ENCODE data around the gene CRYBG1. TPM values are rescaled to one million over a fixed set of nuclear protein-coding genes. Genes with fewer than 3 reads are reported as not detected.

The CRYBG1 gene
- total RNA-seq, 1 experiment from 2014 or later = 10.7 TPM

DNA sequence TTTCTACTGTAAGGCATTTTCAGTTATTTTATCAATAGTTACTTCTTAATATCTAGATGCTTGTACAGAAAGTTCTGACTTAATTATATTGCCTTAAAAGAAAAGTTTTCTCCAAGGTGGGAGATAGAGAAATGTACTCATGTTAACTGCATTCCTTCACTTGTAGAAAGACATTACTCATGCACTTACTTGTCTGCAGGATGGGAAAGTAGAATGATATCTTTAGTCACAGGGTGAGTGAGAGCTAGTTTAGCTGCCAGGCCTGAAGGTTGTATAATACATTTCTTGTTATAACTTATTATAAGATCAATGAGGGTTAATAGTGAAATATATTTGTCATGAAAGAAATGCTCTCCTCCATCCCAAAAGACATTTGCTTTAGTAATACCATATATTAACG lies 92.1 kb downstream of the CRYBG1 start:
- Histone ChIP-seq H3K4me1 (ENCODE audit: control insufficient read depth in 1 of 2, insufficient read depth in 2 of 2, low read length in 2 of 2) (no peaks in the 10 kb centered on the region), H3K9ac (ENCODE audit: low read length) (no peak overlapping the region), H4K20me1 (ENCODE audit: insufficient read depth) (no peaks in the 10 kb centered on the region), H3K27me3 (ENCODE audit: insufficient read depth, low read length) (no peaks in the 10 kb centered on the region), H3K4me3 (replicated peaks in 1 of 2; ENCODE audit: low read depth in 1 of 2, low read length in 2 of 2) (no peak overlapping the region), H3K79me2 (ENCODE audit: insufficient read depth, low read length) (no peaks in the 10 kb centered on the region), H3K27ac (ENCODE audit: low read depth, low read length) (no peak overlapping the region), H2AFZ (ENCODE audit: low read depth, low read length, poor library complexity, severe bottlenecking) (no peak overlapping the region), H3K9me2 (ENCODE audit: insufficient read depth) (no peaks in the 10 kb centered on the region), H3K9me3 (ENCODE audit: control insufficient read depth in 1 of 2, insufficient read depth in 1 of 2, low read depth in 1 of 2, low read length in 2 of 2) (no peaks in the 10 kb centered on the region), H3K4me2 (ENCODE audit: low read length) (no peak overlapping the region), H3K36me3 (ENCODE audit: control insufficient read depth in 1 of 2, insufficient read depth in 2 of 2, low read length in 2 of 2) (no peaks in the 10 kb centered on the region)
- ATAC-seq = no peak
- no peak for DNase-seq (ENCODE audit: low read depth, low spot score)
- intact Hi-C loops (cut with micrococcal nuclease) = no loop called here
- BruUV-seq (replicated peaks) = no TSS peak
- CTCF ChIA-PET = interaction anchor here (1.5 to 2.2 kb wide), 2 partner anchors 114 to 116 kb away, joined by 3 to 6 read pairs; no protein-coding TSS in a partner anchor
- POLR2A ChIA-PET = no interaction called here
- RAD21 ChIA-PET (ENCODE audit: low non-redundant PET in 1 of 2, low total read pairs in 2 of 2, uncharacterized antibody in 2 of 2, unreplicated experiment in 2 of 2) = no interaction called here
- TF ChIP-seq, protein P1, sequence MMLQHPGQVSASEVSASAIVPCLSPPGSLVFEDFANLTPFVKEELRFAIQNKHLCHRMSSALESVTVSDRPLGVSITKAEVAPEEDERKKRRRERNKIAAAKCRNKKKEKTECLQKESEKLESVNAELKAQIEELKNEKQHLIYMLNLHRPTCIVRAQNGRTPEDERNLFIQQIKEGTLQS (IDR thresholded peaks at IDR 0.05) = no peak
- TF ChIP-seq ZNF274 (IDR thresholded peaks at IDR 0.05; ENCODE audit: low read depth, low read length) = no peak

- Histone ChIP-seq H3K4me1 (ENCODE audit: control insufficient read depth in 1 of 2, insufficient read depth in 2 of 2, low read length in 2 of 2) (no peaks in the 10 kb centered on the region), H3K36me3 (ENCODE audit: control insufficient read depth in 1 of 2, insufficient read depth in 2 of 2, low read length in 2 of 2) (no peaks in the 10 kb centered on the region), H2AFZ (ENCODE audit: low read depth, low read length, poor library complexity, severe bottlenecking) (no peak overlapping the region), H3K4me2 (ENCODE audit: low read length) (no peak overlapping the region), H3K9me3 (ENCODE audit: control insufficient read depth in 1 of 2, insufficient read depth in 1 of 2, low read depth in 1 of 2, low read length in 2 of 2) (no peaks in the 10 kb centered on the region), H3K4me3 (replicated peaks in 1 of 2; ENCODE audit: low read depth in 1 of 2, low read length in 2 of 2) (no peak overlapping the region), H4K20me1 (ENCODE audit: insufficient read depth) (no peaks in the 10 kb centered on the region), H3K79me2 (ENCODE audit: insufficient read depth, low read length) (no peaks in the 10 kb centered on the region), H3K27me3 (ENCODE audit: insufficient read depth, low read length) (no peaks in the 10 kb centered on the region), H3K27ac (ENCODE audit: low read depth, low read length) (no peak overlapping the region), H3K9ac (ENCODE audit: low read length) (no peak overlapping the region), H3K9me2 (ENCODE audit: insufficient read depth) (no peaks in the 10 kb centered on the region)
- no peak for DNase-seq (ENCODE audit: low read depth, low spot score)
- ATAC-seq = no peak
- POLR2A ChIA-PET = no interaction called here
- TF ChIP-seq, protein P2, sequence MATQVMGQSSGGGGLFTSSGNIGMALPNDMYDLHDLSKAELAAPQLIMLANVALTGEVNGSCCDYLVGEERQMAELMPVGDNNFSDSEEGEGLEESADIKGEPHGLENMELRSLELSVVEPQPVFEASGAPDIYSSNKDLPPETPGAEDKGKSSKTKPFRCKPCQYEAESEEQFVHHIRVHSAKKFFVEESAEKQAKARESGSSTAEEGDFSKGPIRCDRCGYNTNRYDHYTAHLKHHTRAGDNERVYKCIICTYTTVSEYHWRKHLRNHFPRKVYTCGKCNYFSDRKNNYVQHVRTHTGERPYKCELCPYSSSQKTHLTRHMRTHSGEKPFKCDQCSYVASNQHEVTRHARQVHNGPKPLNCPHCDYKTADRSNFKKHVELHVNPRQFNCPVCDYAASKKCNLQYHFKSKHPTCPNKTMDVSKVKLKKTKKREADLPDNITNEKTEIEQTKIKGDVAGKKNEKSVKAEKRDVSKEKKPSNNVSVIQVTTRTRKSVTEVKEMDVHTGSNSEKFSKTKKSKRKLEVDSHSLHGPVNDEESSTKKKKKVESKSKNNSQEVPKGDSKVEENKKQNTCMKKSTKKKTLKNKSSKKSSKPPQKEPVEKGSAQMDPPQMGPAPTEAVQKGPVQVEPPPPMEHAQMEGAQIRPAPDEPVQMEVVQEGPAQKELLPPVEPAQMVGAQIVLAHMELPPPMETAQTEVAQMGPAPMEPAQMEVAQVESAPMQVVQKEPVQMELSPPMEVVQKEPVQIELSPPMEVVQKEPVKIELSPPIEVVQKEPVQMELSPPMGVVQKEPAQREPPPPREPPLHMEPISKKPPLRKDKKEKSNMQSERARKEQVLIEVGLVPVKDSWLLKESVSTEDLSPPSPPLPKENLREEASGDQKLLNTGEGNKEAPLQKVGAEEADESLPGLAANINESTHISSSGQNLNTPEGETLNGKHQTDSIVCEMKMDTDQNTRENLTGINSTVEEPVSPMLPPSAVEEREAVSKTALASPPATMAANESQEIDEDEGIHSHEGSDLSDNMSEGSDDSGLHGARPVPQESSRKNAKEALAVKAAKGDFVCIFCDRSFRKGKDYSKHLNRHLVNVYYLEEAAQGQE (IDR thresholded peaks at IDR 0.05; ENCODE audit: low read depth) = no peak
- no peak for TF ChIP-seq POLR2AphosphoS5 (IDR thresholded peaks at IDR 0.05; ENCODE audit: low read depth, low read length)
- TF ChIP-seq TCF7L2 (IDR thresholded peaks at IDR 0.05; ENCODE audit: borderline replicate concordance, extremely low read depth, insufficient read depth, insufficient read length) = no peak
- no peak for TF ChIP-seq POLR2A (IDR thresholded peaks at IDR 0.05; ENCODE audit: borderline replicate concordance, extremely low read depth, insufficient read depth, insufficient read length)
- no peak for TF ChIP-seq ZBTB33 (IDR thresholded peaks at IDR 0.05; ENCODE audit: extremely low read depth, insufficient replicate concordance, low read length)
- CTCF ChIA-PET = interaction anchor here (2.2 kb wide), 1 partner anchor 113 kb away, joined by 6 read pairs; no protein-coding TSS in a partner anchor
- no TSS peak for BruUV-seq (replicated peaks)
- intact Hi-C loops (cut with micrococcal nuclease) = no loop called here
- RAD21 ChIA-PET (ENCODE audit: low non-redundant PET in 1 of 2, low total read pairs in 2 of 2, uncharacterized antibody in 2 of 2, unreplicated experiment in 2 of 2) = no interaction called here
Measured at GRCh38 chr6:106453756-106454367, 93.3 kb downstream of the CRYBG1 start.

Measured in HCT116 (cell line).